ENCODE measurements around the gene MAML3.
"Not testable (repeated sequence)": the region's sequence is repeated elsewhere in the genome, so short reads cannot be mapped to it uniquely, and the experiment has no call there.

The MAML3 gene

DNA sequence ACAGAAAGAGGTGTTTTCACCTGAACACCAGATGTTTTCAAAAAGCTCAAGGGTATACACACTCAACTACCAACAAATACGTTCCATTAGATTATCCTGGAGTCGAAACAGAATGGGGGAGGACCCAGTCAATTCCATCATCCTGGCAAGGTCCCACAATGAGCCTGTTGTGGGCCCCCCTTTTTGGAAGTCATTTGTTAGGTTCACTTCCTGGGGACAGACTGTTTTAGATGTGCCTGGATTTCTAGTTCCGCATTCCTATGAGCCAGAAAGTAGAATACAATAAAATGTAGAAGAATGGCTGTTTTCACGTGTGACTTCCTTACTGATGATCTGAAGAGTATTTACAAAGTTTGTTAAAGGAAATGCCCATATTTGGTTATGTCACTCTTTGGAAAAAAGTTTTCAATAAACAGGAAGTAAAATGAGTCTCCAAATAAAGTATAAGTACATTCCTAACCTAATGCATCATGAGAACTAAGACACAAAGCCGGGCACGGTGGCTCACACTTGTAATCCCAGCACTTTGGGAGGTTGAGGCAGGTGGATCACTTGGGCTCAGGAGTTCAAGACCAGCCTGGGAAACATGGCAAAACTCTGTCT, 192.5 kb downstream of the MAML3 start:
- DNase-seq (ENCODE audit: low read depth), result no peak

DNA sequence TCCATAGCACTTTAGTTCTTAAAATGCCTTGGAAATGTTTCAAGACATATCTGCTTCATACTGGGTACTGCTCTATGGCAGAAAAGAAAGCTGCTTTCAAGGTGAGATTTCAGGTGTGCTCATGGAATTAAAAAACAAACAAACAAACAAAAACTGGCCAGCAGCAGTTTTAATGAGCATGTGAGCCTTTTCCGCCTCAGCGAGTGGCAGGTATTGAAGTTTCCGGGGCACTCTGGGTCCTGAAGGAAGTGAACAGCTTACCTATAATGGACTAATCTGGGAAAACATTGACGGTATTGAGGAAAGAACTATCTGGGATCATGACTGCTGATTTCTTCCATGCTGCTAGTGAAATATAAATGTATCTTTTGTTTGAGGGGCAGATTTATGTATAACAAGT, 194.6 kb downstream of the MAML3 start:
- DNase-seq (ENCODE audit: low read depth), result no peak

DNA sequence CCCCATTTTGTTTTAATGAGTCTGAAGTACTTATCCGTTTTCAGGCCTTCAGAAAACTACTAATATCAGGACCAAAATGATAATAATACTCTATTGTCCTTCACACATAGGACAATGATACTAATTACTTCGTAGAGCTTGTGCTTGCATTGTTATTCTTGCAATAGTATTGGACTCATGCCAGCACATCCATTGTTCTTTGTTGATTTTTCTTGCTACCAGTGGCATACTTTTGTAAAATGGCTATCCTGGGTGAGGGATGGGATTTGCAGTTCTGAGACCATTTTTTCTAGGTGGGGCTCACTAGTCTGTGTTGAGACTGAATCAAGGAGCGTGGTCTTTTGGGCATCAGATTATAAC, 195.3 kb downstream of the MAML3 start:
- no peak for DNase-seq (ENCODE audit: low read depth)

DNA sequence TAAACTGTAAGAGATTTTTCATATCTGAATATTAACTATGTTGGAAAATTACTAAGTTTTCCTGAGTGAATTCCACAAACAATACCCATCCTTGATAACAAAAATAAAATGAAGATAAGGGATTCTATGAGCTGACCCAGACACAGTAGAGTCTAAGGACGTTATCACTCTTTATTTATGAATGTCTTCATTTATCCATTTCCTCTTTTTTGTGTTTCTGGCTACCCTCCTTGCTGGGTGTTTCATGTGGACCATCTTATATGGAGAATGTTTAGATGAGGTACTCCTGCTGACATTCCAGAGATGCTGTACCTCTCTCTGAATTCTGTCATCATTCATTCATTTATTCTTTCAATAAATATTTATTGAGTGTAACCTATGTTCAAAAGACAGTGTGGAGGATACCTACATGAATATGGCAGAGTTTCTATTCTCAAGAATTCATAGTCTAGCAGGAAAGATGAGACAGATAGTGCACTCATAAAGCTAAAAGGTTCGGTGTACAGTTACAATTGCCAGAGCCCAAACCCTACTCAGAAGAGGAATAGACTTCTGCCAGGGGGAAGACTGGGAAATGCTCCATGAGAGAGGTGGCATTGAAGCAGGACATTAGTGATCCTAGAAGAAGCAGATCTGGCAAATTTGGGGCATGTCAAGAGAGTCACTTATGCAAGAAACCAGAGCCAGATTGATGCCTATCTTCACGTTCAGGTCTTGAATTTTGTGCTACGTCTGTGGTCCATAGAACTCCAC, 195.8 kb downstream of the MAML3 start:
- DNase-seq (ENCODE audit: low read depth), result no peak

DNA sequence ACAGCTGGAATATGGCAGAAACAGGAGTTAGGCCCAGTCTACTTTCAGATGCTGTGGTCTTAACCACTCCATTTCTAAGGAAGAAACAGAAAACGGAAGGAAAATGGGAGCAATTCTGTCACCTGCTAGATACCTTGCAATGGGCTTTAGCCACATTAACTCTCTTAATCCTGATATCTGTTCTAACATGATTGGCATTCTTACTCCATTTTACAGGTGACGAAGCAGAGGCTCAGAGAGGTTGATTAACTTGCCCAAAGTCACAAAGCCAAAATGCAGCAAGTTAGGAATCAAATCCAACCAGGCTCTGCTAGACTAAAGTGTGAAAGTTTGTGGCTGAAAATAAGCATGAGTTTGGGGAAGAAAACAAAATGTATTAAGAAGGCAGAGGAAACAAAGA, 196.9 kb downstream of the MAML3 start:
- DNase-seq (ENCODE audit: low read depth), result no peak

DNA sequence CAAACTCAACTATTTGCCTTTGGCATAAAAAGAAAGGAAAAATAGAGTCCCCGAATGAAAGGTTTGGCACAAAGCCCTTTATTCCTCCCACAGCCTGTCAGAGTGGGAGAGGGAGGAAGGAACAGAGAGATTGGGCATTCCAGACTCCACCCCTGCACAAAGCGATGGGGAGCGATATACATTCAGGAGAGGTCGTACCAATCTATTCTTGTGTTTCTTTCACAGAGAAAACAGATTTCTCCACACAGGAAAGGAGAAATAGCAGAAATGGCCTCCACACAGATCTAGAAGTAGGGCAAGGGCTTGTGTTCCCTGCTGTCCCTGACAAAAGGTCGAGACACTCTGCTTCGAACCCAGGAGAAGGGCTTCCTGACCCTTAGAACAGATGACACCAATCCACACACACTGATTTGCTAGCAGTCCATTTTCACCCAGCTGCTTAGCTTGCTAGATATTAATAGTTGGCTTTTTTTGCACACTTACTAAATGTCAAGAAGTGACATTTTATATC, 197.4 kb downstream of the MAML3 start:
- DNase-seq (ENCODE audit: low read depth), result no peak

DNA sequence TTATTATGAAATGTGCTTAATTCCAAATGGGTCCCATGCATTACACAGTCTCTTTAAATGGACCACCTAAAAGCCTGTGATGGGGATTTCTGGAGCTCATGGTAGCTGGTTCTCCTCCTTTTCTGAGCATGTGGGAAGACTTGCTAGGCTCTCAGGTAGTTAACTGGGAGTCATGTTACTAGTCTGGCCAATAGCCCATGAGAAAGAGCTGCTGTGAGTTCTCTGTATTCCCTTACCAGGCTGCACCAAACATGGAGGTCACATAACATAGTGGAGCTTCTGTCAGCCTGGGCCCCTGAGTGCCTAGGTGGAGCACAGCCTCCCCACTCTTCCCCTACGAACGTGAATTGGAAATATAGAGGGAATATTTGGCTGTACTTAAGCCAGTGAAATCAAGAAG, 198.4 kb downstream of the MAML3 start:
- no peak for DNase-seq (ENCODE audit: low read depth)

DNA sequence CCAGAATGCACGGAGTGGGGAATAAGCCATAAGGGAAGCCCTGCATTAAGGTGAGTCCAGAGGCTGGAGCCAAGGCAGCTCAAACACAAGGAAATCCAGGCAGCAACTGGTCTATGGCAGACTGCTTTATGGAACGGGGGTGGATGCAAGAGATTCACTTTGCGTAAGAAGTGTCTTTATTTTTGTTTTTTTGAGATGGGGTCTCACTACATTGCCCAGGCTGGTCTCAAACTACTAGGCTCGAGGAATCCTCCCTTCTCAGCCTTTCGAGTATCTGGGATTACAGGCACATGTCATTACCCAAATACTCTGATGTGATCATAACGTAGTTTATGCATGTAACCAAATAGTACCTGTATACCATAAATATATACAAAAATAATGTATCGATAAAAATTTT, 199.5 kb downstream of the MAML3 start:
- no peak for DNase-seq (ENCODE audit: low read depth)

DNA sequence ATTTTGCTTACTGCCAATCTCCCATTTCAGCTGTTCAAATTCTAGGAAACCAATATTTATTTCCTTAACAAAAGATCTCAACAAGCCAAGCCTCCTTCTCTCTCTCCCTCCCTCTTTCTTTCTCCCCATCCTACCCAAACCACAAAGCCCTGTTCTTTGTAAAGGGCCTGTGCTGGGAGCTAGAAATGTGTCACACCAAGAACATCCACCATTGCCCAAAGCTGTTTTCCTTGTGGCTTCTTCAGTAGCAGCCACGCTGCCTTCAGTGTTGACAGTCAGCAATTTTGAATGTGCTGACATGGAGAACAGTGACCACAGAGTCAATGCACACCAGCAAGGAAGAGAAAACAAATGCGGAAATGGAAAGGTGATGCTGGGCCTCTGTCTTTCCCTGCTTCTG, 203.0 kb downstream of the MAML3 start:
- no peak for DNase-seq (ENCODE audit: low read depth)

DNA sequence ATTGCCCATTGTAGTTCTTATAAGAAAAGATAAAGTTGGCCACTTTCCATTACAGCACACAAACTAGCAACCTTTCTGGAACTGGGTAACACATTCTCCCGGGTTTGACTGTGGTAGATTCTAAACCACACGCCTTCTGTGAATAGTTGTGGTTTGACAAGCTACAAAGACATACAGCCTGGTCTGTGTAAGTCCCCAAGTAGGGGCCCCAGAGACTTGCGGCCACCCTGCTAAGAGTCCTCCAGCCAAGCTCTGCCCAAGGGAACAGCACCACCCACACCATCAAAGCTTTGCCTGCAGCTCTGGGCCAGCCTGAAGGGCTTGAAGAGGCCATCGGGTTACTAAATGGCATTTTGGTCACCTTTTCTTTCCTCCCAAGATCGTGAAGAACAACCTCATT, 203.4 kb downstream of the MAML3 start:
- DNase-seq (ENCODE audit: low read depth), result no peak

DNA sequence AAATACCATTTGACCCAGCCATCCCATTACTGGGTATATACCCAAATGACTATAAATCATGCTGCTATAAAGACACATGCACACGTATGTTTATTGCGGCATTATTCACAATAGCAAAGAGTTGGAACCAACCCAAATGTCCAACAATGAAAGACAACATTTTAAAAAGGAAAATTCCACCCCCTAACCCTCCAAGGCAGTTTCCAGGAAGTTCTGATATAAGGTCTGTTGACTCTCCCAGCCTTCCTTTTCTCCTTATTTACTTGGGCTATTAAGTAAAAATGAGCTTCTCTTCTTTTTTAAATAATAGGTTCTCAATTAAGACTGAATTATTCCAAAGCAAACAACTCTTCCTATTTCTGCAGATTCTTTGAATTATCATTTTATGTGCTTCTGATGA, 209.1 kb downstream of the MAML3 start:
- not testable (repeated sequence) for DNase-seq (ENCODE audit: low read depth)

DNA sequence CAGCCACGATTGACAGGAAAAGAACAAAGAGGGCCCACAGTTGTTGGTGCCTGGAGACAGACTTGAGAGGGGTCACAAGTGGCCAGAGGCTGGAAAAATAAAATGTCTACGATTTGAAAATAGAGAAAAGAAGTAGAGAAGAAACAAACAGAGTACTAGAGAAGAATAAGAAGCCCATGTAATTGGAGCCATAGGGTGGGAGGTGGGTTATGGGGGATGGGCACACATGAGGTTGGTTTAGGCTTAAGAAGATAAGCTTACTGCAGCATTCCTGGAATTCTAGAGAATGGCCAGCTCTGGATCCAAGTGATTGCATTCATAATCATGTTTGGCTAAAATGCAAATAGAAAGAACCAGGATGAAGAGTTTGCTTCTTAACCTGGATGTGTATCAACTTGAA, 210.7 kb downstream of the MAML3 start:
- DNase-seq (ENCODE audit: low read depth), result no peak

DNA sequence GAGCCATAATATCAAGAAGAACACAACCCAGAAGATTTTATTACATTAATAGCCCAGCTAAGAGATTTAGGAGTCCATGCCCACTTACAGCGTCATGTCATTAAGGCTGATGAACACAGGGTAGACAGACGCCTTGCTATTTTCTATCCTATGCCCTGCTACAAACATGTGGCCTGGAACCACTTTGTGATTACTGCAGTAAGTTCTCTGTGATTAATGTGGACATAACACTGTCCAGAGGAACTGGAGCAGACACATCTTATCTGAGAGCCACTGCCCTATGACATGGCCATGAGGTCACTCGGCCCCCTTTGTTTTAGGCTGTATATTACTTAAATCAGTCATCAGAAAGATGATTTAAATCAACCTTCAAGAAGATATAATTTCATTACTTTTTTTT, 211.7 kb downstream of the MAML3 start:
- no peak for DNase-seq (ENCODE audit: low read depth)

DNA sequence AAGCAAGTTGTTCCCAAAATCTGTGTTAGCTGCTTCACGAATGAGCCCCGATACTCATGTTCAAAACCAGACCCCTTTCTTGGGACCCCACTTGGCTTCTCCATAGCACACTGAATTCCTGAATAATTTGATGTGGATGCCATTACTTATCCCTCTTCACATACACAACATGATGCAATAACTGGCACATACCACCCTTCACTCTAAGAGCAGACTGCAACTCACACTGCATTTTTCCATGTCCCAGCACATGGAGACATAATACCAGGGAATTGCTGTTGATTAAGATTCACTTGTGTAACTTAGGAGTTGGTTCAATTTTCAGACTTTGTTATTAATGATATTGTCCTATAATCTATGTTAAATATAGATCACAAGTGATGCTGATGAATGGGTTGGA, 213.4 kb downstream of the MAML3 start:
- no peak for DNase-seq (ENCODE audit: low read depth)

DNA sequence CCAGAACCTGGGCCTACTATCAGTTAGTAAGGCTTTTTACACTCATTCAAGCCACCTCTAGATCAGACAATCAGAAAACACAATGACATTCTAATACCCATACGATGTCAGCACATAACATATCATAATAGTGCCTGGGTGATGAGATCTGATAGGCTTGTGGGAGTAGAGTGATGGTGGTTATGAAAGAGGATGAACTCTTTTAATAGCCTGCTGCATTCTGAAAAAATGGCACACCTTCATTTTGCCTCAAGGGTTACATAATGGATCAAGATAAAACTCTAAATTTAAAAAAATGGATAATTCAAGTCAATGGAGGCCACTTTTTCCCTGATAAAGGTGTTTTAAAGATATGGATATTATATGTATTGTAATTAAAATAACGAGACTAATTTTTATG, 215.6 kb downstream of the MAML3 start:
- DNase-seq (ENCODE audit: low read depth), result no peak

DNA sequence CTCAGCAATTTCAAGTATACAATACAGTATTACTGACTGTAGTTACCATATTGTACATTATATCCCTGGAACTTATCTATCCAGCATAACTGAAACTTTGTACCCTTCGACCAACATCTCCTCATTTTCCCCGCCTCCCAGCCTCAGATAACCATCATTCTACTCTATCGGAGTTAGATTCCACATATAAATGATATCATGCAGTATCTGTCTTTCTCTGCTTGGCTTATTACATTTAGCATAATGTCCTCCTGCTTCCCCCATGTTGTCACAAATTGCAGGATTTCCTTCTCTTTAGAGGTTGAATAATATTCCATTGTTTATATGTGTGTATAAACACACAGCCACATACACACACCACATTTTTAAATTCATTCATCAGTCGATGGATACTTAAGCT, 218.1 kb downstream of the MAML3 start:
- DNase-seq (ENCODE audit: low read depth), result no peak

DNA sequence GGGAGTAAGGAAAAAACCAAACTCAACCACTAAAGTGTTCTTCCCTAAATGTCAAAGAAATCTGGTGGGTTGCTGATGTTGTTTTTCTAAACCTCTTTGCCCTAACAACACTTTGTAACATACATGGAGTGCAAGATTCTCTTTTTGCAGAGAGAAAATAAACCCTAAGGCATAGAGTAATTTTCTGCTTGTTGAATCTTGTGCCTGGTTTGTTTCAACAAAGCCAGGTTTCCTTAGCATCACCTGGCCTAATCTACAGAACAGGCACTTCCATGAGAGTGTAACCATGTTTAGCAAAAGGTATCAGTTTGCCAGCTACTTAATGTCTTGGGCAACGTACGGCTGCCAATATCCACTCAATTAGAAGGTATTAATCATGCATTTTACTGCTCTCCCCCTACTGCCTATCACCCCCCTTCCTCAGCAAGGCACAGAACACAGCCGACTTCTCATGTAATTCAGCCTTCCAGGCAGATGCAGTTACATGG, 219.2 kb downstream of the MAML3 start:
- no peak for DNase-seq (ENCODE audit: low read depth)

DNA sequence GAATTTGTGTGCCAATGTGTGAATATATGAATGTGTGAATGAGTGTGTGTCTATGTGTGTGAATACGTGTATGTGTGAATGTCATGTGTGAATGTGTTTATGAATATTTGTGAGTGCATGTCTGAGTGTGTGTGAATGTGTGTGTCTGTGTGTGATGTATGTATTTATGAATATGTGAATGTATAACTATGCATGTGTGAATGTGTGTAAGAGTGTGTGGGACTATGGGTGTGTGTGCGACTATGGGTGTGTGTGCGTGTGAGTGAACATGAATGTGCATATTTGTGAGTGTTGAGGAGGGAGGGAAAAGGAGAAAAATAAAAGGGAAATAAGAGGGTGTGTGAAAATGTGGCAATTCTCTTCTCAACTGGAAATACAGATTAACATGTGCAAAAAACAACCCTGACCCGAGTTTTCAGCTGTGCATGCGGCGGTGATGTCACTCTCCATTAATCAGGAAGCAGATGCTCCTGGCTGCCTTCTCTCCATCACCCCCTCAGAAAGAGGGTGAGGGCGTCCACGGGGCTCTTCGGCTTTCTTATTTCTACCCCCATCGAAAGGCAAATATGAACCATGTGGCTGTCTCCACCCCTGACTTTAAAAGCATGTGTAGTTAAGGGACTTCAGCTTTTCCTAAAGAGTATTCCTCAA, 219.8 kb downstream of the MAML3 start:
- no peak for DNase-seq (ENCODE audit: low read depth)

DNA sequence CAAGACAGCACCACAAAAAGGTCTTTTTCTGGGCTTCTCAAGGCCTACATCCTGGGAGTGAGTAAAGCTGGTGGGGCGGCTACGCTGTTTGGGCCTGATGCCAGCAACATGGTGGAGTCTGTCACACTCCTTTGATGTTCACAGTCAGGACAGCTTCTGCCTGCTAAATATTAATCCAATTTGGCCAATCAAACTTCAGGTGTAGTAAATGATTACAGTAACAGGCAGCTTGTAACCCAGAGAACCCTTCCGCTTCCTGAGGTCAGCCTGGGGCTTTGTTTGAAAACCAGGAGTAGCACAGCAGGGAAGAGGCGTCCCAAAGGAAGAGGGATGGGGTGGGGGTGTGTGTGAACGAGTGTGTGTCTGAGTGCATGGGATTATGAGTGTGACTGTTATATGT, 220.4 kb downstream of the MAML3 start:
- no peak for DNase-seq (ENCODE audit: low read depth)

DNA sequence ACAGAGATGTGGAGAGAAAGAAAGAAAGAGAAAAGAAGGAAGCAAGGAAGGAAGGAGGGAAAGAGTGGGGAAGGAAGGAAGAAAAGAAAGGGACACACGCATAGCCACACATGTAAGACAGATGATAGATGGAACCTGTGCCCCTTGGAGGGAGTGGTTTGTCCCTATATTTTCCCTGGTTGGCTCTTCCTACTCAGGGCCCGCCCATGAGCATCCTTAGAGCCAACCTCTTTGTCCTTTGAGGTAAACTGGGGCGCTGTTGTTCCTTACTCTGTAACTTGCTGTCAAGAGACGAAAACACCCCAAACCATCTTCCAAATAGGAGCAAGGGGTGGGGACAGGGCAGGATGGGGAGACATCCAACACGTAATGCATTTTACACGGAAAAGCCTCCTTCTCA, 220.9 kb downstream of the MAML3 start:
- DNase-seq (ENCODE audit: low read depth), result no peak

DNA sequence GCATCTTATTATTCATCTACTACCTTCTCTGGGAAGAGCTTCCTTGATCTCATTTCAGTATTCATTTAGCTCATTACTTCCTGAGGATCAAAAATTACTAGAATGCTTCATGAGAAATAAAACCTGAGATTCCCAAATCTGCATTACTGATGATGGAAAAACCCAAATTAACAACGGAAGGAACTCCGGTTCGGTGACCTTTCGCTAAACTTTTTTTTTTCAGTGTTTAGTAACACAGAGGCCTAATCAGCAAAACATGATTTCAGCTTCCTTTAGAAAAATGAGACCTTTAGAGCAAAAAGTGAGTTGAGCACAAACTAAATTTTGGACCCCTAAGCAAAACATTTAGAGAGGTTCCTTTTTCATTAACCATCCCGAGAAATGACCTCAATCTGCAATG, 229.2 kb downstream of the MAML3 start:
- DNase-seq (ENCODE audit: low read depth), result no peak

DNA sequence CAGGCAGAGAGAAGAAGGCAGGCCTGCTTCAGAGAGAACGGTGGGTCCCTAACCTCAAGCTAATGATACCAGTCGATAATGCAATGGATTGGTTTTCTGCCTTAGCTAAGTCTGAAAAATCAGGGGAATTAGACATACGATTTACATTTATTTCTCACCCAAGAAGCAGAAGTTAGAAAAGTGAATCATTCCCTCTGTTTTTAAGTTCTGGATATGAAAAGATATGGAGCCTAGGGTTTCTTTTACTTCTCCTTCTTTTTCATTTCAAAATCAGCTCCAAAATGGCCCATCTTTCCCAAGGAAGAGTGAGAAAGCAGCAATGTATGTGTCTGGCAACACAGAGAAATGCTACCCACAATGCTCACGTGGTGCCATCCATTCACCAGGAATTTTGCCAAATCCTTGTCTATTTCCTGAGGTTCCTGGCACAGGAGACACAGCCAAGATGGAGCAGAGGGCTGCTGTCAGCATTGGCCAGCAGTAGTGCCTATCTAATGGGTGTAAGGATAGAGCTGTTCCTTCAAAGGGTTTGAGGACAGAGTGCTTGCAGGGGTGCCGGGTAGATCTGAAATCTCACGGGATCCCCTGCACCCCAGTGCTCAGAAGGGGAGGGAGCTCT, 231.5 kb downstream of the MAML3 start:
- DNase-seq (ENCODE audit: low read depth), result no peak

All from GM04504 (cell line).